Right lobe of liver (tissue), 6 donors: ENCODE results near the gene B4GALNT1. TPM values are rescaled to one million over a fixed set of nuclear protein-coding genes. Genes with fewer than 3 reads are reported as not detected.
A peak's percentile ranks its signal among the peaks of the same experiment; 100 is the strongest.

ENCODE experiments used
- ATAC-seq, 4 donors: fragments of 200-7000 bp; cut with Tn5 transposase; one replicate each; pipeline ENCODE4 v1.9.1; 2020; ENCODE audit warnings: mild to moderate bottlenecking in 4 of 4, moderate library complexity in 4 of 4
- DNase-seq, 3 donors: peaks; one replicate each; pipeline ENCODE4 v3.0.0-alpha.2; 2020
- H3K27ac ChIP-seq, 3 donors: fragments of 200-600 bp; one replicate each; pipeline ENCODE4 v1.8.0; 2022
- H3K27me3 ChIP-seq, 2 donors: fragments of 200-600 bp; one replicate each; pipeline ENCODE4 v1.8.0; 2022
- H3K36me3 ChIP-seq, 4 donors: fragments of 200-600 bp; sonication (generic) in 1 of 4; one replicate each; pipeline versions ENCODE4 v1.5.1 to v1.8.0; 2017 to 2022; ENCODE audit warnings: control low read depth in 1 of 4
- H3K4me1 ChIP-seq, 4 donors: fragments of 200-600 bp; sonication (generic) in 1 of 4; one replicate each; pipeline versions ENCODE4 v1.5.1 to v1.8.0; 2017 to 2022; ENCODE audit warnings: control low read depth in 1 of 4
- H3K4me3 ChIP-seq, 3 donors: fragments of 200-600 bp; one replicate each; pipeline ENCODE4 v1.8.0; 2022
- H3K9me3 ChIP-seq, 4 donors: fragments of 200-600 bp; sonication (generic) in 1 of 4; one replicate each; pipeline versions ENCODE4 v1.5.1 to v1.8.0; 2017 to 2022; ENCODE audit warnings: control low read depth in 1 of 4
- CTCF ChIP-seq, 4 donors: fragments of 200-600 bp in 3 of 4; fragments of 450-650 bp in 1 of 4; IDR thresholded peaks; one replicate each; pipeline versions ENCODE4 v1.5.1 to v1.8.0; 2016 to 2022; ENCODE audit warnings: antibody characterized with exemption in 4 of 4, mild to moderate bottlenecking in 2 of 4
- POLR2A ChIP-seq: fragments of 450-650 bp; IDR thresholded peaks from one replicate; pipeline ENCODE4 v1.6.1; 2017; ENCODE audit warnings: antibody characterized with exemption, mild to moderate bottlenecking
- WGBS: methylation state at CpG from one replicate; pipeline ENCODE4 v1.1.6; 2018; ENCODE audit warnings: low coverage, low lambda C conversion rate; ENCODE audit not compliant: insufficient coverage; ENCODE audit errors: missing lambda C conversion rate; 5-methylcytosine and 5-hydroxymethylcytosine counted together
- intact Hi-C, 2 donors: fragments of 100-400 bp; cut with DNase I; formaldehyde crosslinking; loops; one replicate each; pipeline versions ENCODE4 v1.11.2 to v1.14.1; 2022
- total RNA-seq, 6 experiments: library from RNA; depleted of rRNA in 2 of 6; stranded (reverse); fragments of >200 nt in 2 of 6; fragmentation: NEBNext Ultra II Directional in 3 of 6; extraction: Animal tissue kit (Norgen Biotek cat#: 25700) in 3 of 6; gene quantifications; one replicate each; pipeline versions ENCODE4 v1.1.0 to v1.2.4, GENCODE V29; 2016 to 2023
- donor health status: DM: no; HTN: yes; CAD: no.
- donor health status: DM: no; HTN: no; CAD: no.
- donor health status: DM: no; HTN: no; CAD: no.
- donor health status: DM: no; HTN: yes; CAD: no.
- donor health status: DM: no; HTN: yes; CAD: no.

B4GALNT1 gene
- total RNA-seq, 6 experiments from 2014 or later, result 0.44 to 3.6 (median 0.78) TPM

DNA sequence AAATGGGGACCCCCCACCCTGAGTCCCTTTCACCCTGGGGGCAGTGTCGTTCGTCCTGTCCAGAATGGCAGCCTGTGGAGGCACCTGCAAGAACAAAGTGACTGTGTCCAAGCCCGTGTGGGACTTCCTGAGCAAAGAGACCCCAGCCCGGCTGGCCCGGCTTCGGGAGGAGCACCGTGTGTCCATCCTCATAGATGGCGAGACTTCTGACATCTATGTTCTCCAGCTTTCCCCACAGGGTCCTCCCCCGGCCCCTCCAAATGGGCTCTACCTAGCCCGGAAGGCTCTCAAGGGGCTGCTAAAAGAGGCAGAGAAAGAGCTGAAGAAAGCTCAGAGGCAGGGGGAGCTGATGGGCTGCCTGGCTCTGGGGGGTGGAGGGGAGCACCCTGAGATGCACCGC, 26.2 kb downstream of the B4GALNT1 start:
- peaks cover 0 to 12% (median 0%) of the 10 kb centered on the region in 4 donors for H3K4me1 ChIP-seq
- ATAC-seq (no peak), DNase-seq (no peak)
- H3K9me3 ChIP-seq, result no peaks in the 10 kb centered on the region
- H3K27ac ChIP-seq, result no peak overlapping the region
- no peak overlapping the region for H3K4me3 ChIP-seq
- peaks cover 0 to 8% of the 10 kb centered on the region in 2 donors for H3K27me3 ChIP-seq
- intact Hi-C loops, result no loop called here
- no peaks in the 10 kb centered on the region for H3K36me3 ChIP-seq
- 87% methylated on average over 10 of the region's 11 CpGs for WGBS
- TF ChIP-seq POLR2A (no peak), CTCF (IDR thresholded peaks at IDR 0.05) (no peak)

GRCh38 chr12:57606399-57606798, 26.6 kb downstream of the B4GALNT1 start:
- intact Hi-C loops, result no loop called here
- Histone ChIP-seq H3K4me3 (no peak overlapping the region), H3K4me1 (peaks cover 0 to 11% (median 0%) of the 10 kb centered on the region in 4 donors), H3K27me3 (peaks cover 0 to 8% of the 10 kb centered on the region in 2 donors), H3K27ac (no peak overlapping the region), H3K9me3 (no peaks in the 10 kb centered on the region), H3K36me3 (peaks cover 0 to 3% (median 0%) of the 10 kb centered on the region in 4 donors)
- 75% methylated on average over 2 of the region's 2 CpGs for WGBS
- TF ChIP-seq CTCF (IDR thresholded peaks at IDR 0.05) (no peak), POLR2A (no peak)
- DNase-seq (no peak), ATAC-seq (no peak)

DNA sequence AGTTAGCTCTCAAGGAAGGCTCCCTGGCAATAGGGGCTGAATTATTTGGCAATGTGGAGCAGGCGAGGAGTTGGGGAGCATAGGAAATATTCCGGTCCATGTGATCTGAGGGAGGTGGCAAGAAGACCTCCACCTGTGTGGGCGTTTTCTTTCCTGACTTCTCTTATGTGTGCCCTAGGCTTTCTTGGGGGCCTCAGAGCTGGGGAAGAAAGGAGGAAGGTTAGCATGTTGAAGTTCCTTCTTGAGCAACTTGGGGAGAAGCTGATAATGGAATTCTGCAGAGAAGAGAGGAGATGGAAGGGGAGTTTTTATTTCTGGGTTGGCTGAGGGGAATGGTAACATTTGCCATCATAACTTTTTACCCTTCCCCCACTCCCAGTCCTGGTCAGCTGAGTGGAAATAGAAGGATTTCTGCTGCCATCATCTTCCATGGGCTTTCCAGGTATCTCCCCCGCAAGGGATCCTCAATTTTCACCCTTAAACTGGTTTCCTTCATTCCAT, 27.1 kb downstream of the B4GALNT1 start:
- Histone ChIP-seq H3K36me3 (peaks cover 0 to 3% (median 0%) of the 10 kb centered on the region in 4 donors), H3K4me3 (no peak overlapping the region), H3K9me3 (no peaks in the 10 kb centered on the region), H3K4me1 (peaks cover 0 to 6% (median 0%) of the 10 kb centered on the region in 4 donors), H3K27me3 (peaks cover 0 to 4% of the 10 kb centered on the region in 2 donors), H3K27ac (no peak overlapping the region)
- 68% methylated on average over 4 of the region's 4 CpGs for WGBS
- DNase-seq (no peak), ATAC-seq (no peak)
- TF ChIP-seq POLR2A (no peak), CTCF (IDR thresholded peaks at IDR 0.05) (no peak)
- intact Hi-C loops, result no loop called here

GRCh38 chr12:57604992-57605810, 27.8 kb downstream of the B4GALNT1 start:
- H3K4me1 ChIP-seq, result no peaks in the 10 kb centered on the region
- H3K27me3 ChIP-seq, result no peaks in the 10 kb centered on the region
- intact Hi-C loops, result no loop called here
- H3K9me3 ChIP-seq, result no peaks in the 10 kb centered on the region
- no peak for DNase-seq
- ATAC-seq, result peak in 1 of 4 donors; percentile 13
- H3K36me3 ChIP-seq, result peaks cover 0 to 3% (median 0%) of the 10 kb centered on the region in 4 donors
- WGBS, result 2% methylated on average over 10 of the region's 25 CpGs
- H3K4me3 ChIP-seq, result peak overlapping the region; percentile 37 to 45 (median 39)
- H3K27ac ChIP-seq, result peak overlapping the region; percentile 56 to 72 (median 59)
- TF ChIP-seq POLR2A, result no peak
- TF ChIP-seq CTCF (IDR thresholded peaks at IDR 0.05), result no peak
